Measurements from ENCODE around the gene PPP2R5A. TPM values are rescaled to one million over a fixed set of nuclear protein-coding genes. Genes with fewer than 3 reads are reported as not detected.

PPP2R5A gene
- total and polyA plus RNA-seq, 2 of the 8 experiments (the other 6 are each of a cell fraction or from before 2014, with no cell fraction given), result 14.6 to 36.3 TPM

GRCh38 chr1:212241501-212241900 is 43.7 kb upstream of the PPP2R5A start:
- Histone ChIP-seq H2BK15ac (ENCODE audit: low read length) (no peak overlapping the region), H4K8ac (ENCODE audit: extremely low read depth, insufficient read depth, low read length) (no peak overlapping the region), H2AK5ac (ENCODE audit: low read depth, low read length) (no peak overlapping the region), H3K23ac (ENCODE audit: insufficient read length) (no peak overlapping the region), H3K4me3 (ENCODE audit: extremely low read depth in 1 of 4, insufficient read depth in 2 of 4, low read depth in 3 of 4, low read length in 4 of 4) (no peak overlapping the region), H3K18ac (ENCODE audit: extremely low read depth, low read length) (no peak overlapping the region), H4K5ac (ENCODE audit: insufficient read length, low read depth, low read length) (no peak overlapping the region), H3K9me3 (ENCODE audit: insufficient read depth in 2 of 2, low read depth in 1 of 2, low read length in 1 of 2) (no peaks in the 10 kb centered on the region), H3K27me3 (replicated peaks in 1 of 4; ENCODE audit: control insufficient read depth in 3 of 4, extremely low read depth in 1 of 4, insufficient read depth in 3 of 4, low read length in 3 of 4) (no peaks in the 10 kb centered on the region; a peak in 1 of 7 replicates), H2BK12ac (ENCODE audit: low read depth, low read length) (no peak overlapping the region), H3K14ac (ENCODE audit: insufficient read length) (no peak overlapping the region), H3K4me1 (replicated peaks in 1 of 4; ENCODE audit: control insufficient read depth in 3 of 4, insufficient read depth in 4 of 4, low read length in 3 of 4) (no peaks in the 10 kb centered on the region), H3K36me3 (ENCODE audit: control insufficient read depth in 2 of 4, insufficient read depth in 4 of 4, low read length in 3 of 4) (no peaks in the 10 kb centered on the region), H3K56ac (replicated peaks; ENCODE audit: insufficient read length, low read depth, low read length) (no peak overlapping the region), H3K4me2 (ENCODE audit: insufficient read depth in 1 of 2, low read depth in 2 of 2, low read length in 2 of 2) (no peak overlapping the region), H2BK20ac (ENCODE audit: low read length) (no peak overlapping the region), H2AFZ (ENCODE audit: low read length) (no peak overlapping the region), H2BK5ac (ENCODE audit: low read depth, low read length) (no peak overlapping the region), H3K9ac (replicated peaks in 1 of 4; ENCODE audit: extremely low read depth in 1 of 4, low read depth in 3 of 4, low read length in 3 of 4) (no peak overlapping the region), H3K4ac (replicated peaks; ENCODE audit: insufficient read length, low read depth, low read length) (no peak overlapping the region), H3K79me2 (ENCODE audit: control insufficient read depth in 1 of 2, insufficient read depth in 2 of 2, low read length in 2 of 2) (no peaks in the 10 kb centered on the region), H3K79me1 (ENCODE audit: low read depth, low read length) (no peaks in the 10 kb centered on the region), H3K27ac (ENCODE audit: low read depth, low read length) (no peak overlapping the region), H4K20me1 (replicated peaks in 1 of 2; ENCODE audit: control insufficient read depth in 1 of 2, insufficient read depth in 2 of 2, low read length in 2 of 2) (no peaks in the 10 kb centered on the region), H4K91ac (replicated peaks; ENCODE audit: insufficient read length, low read length) (no peak overlapping the region), H2BK120ac (replicated peaks; ENCODE audit: low read depth, low read length) (no peak overlapping the region), H3K23me2 (ENCODE audit: low read depth, low read length) (no peaks in the 10 kb centered on the region)
- 92% methylated on average over 2 of the region's 2 CpGs; no CpG with 5 or more reads in 1 of the 2 experiments for WGBS, 2 experiments (ENCODE audit: extremely low coverage in 1 of 2, insufficient coverage in 1 of 2, insufficient read length in 1 of 2, insufficient replicate concordance in 2 of 2, low coverage in 1 of 2, low lambda C conversion rate in 2 of 2, missing lambda C conversion rate in 1 of 2)
- FAIRE-seq (no peak), DNase-seq (ENCODE audit: low read depth in 1 of 2, low spot score in 2 of 2) (no peak)
- ChIA-PET POLR2A (ENCODE audit: partially characterized antibody) (no interaction called here), CTCF (ENCODE audit: partially characterized antibody) (interaction anchor here (0.6 to 1.4 kb wide), 2 partner anchors 19 to 1167 kb away, joined by 3 read pairs; no protein-coding TSS in a partner anchor)
- TF ChIP-seq TBP (IDR thresholded peaks at IDR 0.05; ENCODE audit: low read depth, low read length) (no peak), SAP30 (IDR thresholded peaks at IDR 0.05; ENCODE audit: insufficient read depth, insufficient replicate concordance, low read length) (no peak)
